RCC 7860 (cell line): ENCODE data around the gene RNASE4.

ENCODE experiments used
- DNase-seq: peaks from one replicate; pipeline ENCODE4 v3.0.0-alpha.2; 2015; ENCODE audit warnings: low spot score
- FAIRE-seq: peaks from 2 replicates; lab custom pipeline; 2012; peaks lifted over from hg19 to GRCh38; lab: Jason Lieb, UNC

RNASE4 gene

GRCh38 chr14:20671597-20672283 is 12.6 kb upstream of the RNASE4 start:
- FAIRE-seq: no peak

GRCh38 chr14:20675669-20676068 is 8.7 kb upstream of the RNASE4 start:
- DNase-seq (no peak), FAIRE-seq (no peak)

More at GRCh38 chr14:20671597-20672283, 12.6 kb upstream of the RNASE4 start:
- no peak for DNase-seq

GRCh38 chr14:20676072-20676471 is 8.3 kb upstream of the RNASE4 start:
- FAIRE-seq (no peak), DNase-seq (no peak)

- FAIRE-seq (no peak), DNase-seq (no peak)
Measured at GRCh38 chr14:20679907-20680306, 4.5 kb upstream of the RNASE4 start.

GRCh38 chr14:20680363-20680762 is 4.0 kb upstream of the RNASE4 start:
- DNase-seq (no peak), FAIRE-seq (no peak)

GRCh38 chr14:20680843-20681347 is 3.5 kb upstream of the RNASE4 start:
- DNase-seq: no peak
- FAIRE-seq: no peak

GRCh38 chr14:20681348-20682126 is 2.8 kb upstream of the RNASE4 start:
- no peak for FAIRE-seq
- DNase-seq: peak; percentile 75

GRCh38 chr14:20682127-20682434 is 2.3 kb upstream of the RNASE4 start:
- DNase-seq: no peak
- FAIRE-seq: no peak

GRCh38 chr14:20682435-20683124 is 1.8 kb upstream of the RNASE4 start:
- FAIRE-seq (no peak), DNase-seq (peak; percentile 77)

- FAIRE-seq: no peak
Measured at GRCh38 chr14:20683125-20683890, 1.1 kb upstream of the RNASE4 start.

GRCh38 chr14:20684662-20685456 is 499 bp downstream of the RNASE4 start:
- DNase-seq: peak; percentile 10
- FAIRE-seq: no peak

More at GRCh38 chr14:20683125-20683890, 1.1 kb upstream of the RNASE4 start:
- DNase-seq: peak; percentile 89

GRCh38 chr14:20686386-20687143 is 2.2 kb downstream of the RNASE4 start:
- FAIRE-seq (no peak), DNase-seq (no peak)

- FAIRE-seq (no peak), DNase-seq (no peak)
Measured at GRCh38 chr14:20687362-20688166, 3.2 kb downstream of the RNASE4 start.

GRCh38 chr14:20688167-20688839 is 3.9 kb downstream of the RNASE4 start, which contains the start of gene ANG:
ANG (plus strand) TSS chr14:20688764; CDS start chr14:20693565, 4,801 bp downstream.
- FAIRE-seq: no peak
- no peak for DNase-seq

GRCh38 chr14:20690848-20691640 is 6.7 kb downstream of the RNASE4 start:
- DNase-seq: peak; percentile 49

GRCh38 chr14:20692116-20692751 is 7.9 kb downstream of the RNASE4 start:
- FAIRE-seq: no peak
- no peak for DNase-seq

More at GRCh38 chr14:20690848-20691640, 6.7 kb downstream of the RNASE4 start:
- no peak for FAIRE-seq
